Smooth muscle cell (in vitro differentiated cells): Measurements from ENCODE around the gene RPP25L. TPM values are rescaled to one million over a fixed set of nuclear protein-coding genes. Genes with fewer than 3 reads are reported as not detected.

Source experiments
- DNase-seq: peaks from one replicate; lab custom pipeline; 2025; ENCODE audit not compliant: unreplicated experiment; lab: John Stamatoyannopoulos, UW
- H2AFZ ChIP-seq: fragments of 200-600 bp; sonication (generic); 2 replicates; pipeline ENCODE4 v1.6.0; 2016; ENCODE audit warnings: antibody characterized with exemption, low read depth, mild to moderate bottlenecking
- H3F3A ChIP-seq: fragments of 200-600 bp; sonication (generic); 2 replicates; pipeline ENCODE4 v1.6.0; 2017; ENCODE audit warnings: antibody characterized with exemption, low read depth
- H3K27ac ChIP-seq: fragments of 200-600 bp; sonication (generic); 2 replicates; pipeline ENCODE4 v1.5.1; 2016; ENCODE audit warnings: low read depth, mild to moderate bottlenecking
- H3K27me3 ChIP-seq: fragments of 200-600 bp; sonication (generic); 2 replicates; pipeline ENCODE4 v1.6.1; 2016; ENCODE audit warnings: low read depth, mild to moderate bottlenecking
- H3K36me3 ChIP-seq: fragments of 200-600 bp; sonication (generic); 2 replicates; pipeline ENCODE4 v1.5.1; 2016; ENCODE audit warnings: low read depth
- H3K4me1 ChIP-seq: fragments of 200-600 bp; sonication (generic); 2 replicates; pipeline ENCODE4 v1.5.1; 2016; ENCODE audit warnings: low read depth
- H3K4me2 ChIP-seq: fragments of 200-600 bp; sonication (generic); 2 replicates; pipeline ENCODE4 v1.6.0; 2016; ENCODE audit warnings: mild to moderate bottlenecking
- H3K4me3 ChIP-seq: fragments of 200-600 bp; sonication (generic); 2 replicates; pipeline ENCODE4 v1.5.1; 2016; ENCODE audit warnings: mild to moderate bottlenecking
- H3K79me2 ChIP-seq: fragments of 200-600 bp; sonication (generic); 2 replicates; pipeline ENCODE4 v1.6.0; 2016; ENCODE audit warnings: low read depth, mild to moderate bottlenecking
- H3K9ac ChIP-seq: fragments of 200-600 bp; sonication (generic); 2 replicates; pipeline ENCODE4 v1.6.0; 2016; ENCODE audit warnings: low read depth
- H3K9me3 ChIP-seq: fragments of 200-600 bp; sonication (generic); replicated peaks from 2 replicates; pipeline ENCODE4 v1.5.1; 2016; ENCODE audit warnings: low read depth
- H4K20me1 ChIP-seq: fragments of 200-600 bp; sonication (generic); 2 replicates; pipeline ENCODE4 v1.6.0; 2016; ENCODE audit warnings: low read depth
- WGBS: methylation state at CpG from one replicate; pipeline ENCODE4 v1.1.7; 2016; ENCODE audit warnings: low lambda C conversion rate; 5-methylcytosine and 5-hydroxymethylcytosine counted together
- polyA plus RNA-seq: library from polyadenylated mRNA; unstranded; fragments of >200 nt; fragmentation: Nextera tagmentation; extraction: Ambion mirVana; gene quantifications from 2 replicates; pipeline ENCODE4 v1.2.1, GENCODE V29; 2016
- total RNA-seq: library from RNA; depleted of rRNA; stranded (reverse); fragments of >200 nt; gene quantifications from 2 replicates; pipeline ENCODE4 v1.2.3, GENCODE V29; 2014
- TF ChIP-seq, protein P1 (sequence below): fragments of 200-600 bp; sonication (generic); IDR thresholded peaks from 2 replicates; pipeline ENCODE4 v1.5.1; 2017; ENCODE audit warnings: borderline replicate concordance, mild to moderate bottlenecking, antibody characterized with exemption; ENCODE audit not compliant: insufficient read depth, poor library complexity, severe bottlenecking

Gene RPP25L
- total and polyA plus RNA-seq, 2 experiments from 2014 or later: 10.9 to 27.5 TPM

DNA sequence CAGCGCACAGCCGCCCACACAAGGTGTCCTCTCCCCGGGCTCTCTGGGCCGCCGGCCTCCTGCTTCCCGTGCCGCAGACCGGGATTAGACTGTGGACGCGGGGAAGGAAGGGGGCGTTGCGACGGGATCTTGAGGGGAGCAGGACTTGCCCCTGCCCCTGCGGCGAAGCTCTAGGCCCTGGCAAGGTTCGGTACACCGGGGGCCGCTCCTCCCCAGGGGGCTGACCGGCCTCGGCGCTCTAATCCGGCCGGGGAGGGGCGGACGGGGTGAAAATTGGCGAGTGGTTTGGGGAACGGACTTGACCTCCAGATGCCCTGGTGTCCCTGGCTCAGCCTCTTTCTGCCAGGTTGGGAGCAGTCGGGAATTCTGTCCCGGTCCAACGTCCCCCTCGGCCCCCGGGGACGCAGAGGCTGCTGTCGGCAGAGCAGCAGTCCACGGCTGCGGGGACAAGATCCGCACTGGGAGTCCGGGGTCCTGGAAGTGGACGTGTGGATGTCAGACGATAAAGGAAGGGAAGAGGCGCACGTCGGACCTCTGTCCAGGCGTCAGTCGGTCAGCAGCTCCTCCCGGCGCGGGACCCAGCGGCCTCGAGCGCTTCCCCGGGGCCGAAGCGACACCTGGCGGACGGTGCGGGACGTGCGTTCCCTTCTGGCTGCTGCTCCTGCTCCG, 20.5 kb downstream of the RPP25L start:
- Histone ChIP-seq H3K4me1 (peaks cover 13% of the 10 kb centered on the region), H3K9me3 (no peaks in the 10 kb centered on the region), H3K27me3 (peaks cover 31% of the 10 kb centered on the region), H4K20me1 (no peaks in the 10 kb centered on the region), H2AFZ (no peak overlapping the region), H3K4me2 (peak overlapping the region; percentile 92), H3F3A (peaks cover 7% of the 10 kb centered on the region), H3K36me3 (no peaks in the 10 kb centered on the region), H3K79me2 (peaks cover 21% of the 10 kb centered on the region), H3K9ac (no peak overlapping the region), H3K27ac (no peak overlapping the region), H3K4me3 (peak overlapping the region; percentile 2)
- peak; percentile 78 for DNase-seq
- 5% methylated on average over 47 of the region's 60 CpGs for WGBS
- TF ChIP-seq, protein P1, sequence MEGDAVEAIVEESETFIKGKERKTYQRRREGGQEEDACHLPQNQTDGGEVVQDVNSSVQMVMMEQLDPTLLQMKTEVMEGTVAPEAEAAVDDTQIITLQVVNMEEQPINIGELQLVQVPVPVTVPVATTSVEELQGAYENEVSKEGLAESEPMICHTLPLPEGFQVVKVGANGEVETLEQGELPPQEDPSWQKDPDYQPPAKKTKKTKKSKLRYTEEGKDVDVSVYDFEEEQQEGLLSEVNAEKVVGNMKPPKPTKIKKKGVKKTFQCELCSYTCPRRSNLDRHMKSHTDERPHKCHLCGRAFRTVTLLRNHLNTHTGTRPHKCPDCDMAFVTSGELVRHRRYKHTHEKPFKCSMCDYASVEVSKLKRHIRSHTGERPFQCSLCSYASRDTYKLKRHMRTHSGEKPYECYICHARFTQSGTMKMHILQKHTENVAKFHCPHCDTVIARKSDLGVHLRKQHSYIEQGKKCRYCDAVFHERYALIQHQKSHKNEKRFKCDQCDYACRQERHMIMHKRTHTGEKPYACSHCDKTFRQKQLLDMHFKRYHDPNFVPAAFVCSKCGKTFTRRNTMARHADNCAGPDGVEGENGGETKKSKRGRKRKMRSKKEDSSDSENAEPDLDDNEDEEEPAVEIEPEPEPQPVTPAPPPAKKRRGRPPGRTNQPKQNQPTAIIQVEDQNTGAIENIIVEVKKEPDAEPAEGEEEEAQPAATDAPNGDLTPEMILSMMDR: peak; percentile 91

DNA sequence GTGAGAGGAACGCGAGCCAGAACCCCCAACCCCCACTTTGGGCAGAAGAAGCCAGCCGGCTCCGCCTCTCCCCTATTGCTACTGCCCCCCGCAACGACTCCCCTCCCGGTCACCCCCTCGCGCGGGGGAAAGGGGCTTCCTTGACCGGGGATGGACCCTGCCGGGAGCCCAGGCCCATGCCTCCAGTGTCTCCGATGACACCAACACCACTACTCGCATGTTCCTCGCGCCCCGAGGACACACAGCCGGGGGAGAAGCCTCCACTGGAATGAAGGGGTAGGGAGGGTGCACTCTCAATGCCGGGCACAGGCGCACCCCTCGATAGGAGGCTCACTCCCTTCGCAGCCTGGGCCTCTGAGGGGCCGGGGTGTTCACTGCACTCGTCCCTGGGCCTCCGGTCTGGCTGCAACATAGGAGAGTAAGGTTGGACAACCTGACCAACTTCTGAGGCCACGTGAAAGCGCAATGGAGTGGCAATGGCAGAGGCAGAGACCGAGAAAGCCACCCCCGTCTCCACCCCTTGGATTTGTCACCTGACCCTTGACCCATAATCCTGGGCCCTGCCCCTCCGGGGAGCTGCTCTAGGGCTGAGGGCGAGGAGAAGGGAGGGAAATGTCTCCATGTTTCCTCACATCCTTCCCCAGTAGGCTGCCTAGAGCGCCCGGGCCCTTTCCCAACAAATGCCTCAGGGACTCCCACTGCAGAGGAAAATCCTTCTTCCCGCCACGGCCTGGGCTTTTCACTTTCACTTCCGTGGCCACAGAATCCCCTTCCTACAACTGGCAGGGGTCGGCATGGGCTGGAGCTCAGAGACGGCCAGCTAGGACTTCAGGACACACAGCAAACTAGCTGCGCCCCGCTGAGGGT, 21.3 kb downstream of the RPP25L start:
- H4K20me1 ChIP-seq: no peaks in the 10 kb centered on the region
- peak overlapping the region; percentile 92 for H3K4me2 ChIP-seq
- peak overlapping the region; percentile 7 for H2AFZ ChIP-seq
- no peak overlapping the region for H3K9ac ChIP-seq
- H3K4me3 ChIP-seq: peak overlapping the region; percentile 64
- H3K27me3 ChIP-seq: peaks cover 31% of the 10 kb centered on the region
- H3K79me2 ChIP-seq: peaks cover 29% of the 10 kb centered on the region
- TF ChIP-seq, protein P1: no peak
- no peak overlapping the region for H3K27ac ChIP-seq
- WGBS: 12% methylated on average over 32 of the region's 40 CpGs
- H3K36me3 ChIP-seq: no peaks in the 10 kb centered on the region
- peaks cover 13% of the 10 kb centered on the region for H3K4me1 ChIP-seq
- no peak for DNase-seq
- H3K9me3 ChIP-seq: no peaks in the 10 kb centered on the region
- peaks cover 7% of the 10 kb centered on the region for H3F3A ChIP-seq

DNA sequence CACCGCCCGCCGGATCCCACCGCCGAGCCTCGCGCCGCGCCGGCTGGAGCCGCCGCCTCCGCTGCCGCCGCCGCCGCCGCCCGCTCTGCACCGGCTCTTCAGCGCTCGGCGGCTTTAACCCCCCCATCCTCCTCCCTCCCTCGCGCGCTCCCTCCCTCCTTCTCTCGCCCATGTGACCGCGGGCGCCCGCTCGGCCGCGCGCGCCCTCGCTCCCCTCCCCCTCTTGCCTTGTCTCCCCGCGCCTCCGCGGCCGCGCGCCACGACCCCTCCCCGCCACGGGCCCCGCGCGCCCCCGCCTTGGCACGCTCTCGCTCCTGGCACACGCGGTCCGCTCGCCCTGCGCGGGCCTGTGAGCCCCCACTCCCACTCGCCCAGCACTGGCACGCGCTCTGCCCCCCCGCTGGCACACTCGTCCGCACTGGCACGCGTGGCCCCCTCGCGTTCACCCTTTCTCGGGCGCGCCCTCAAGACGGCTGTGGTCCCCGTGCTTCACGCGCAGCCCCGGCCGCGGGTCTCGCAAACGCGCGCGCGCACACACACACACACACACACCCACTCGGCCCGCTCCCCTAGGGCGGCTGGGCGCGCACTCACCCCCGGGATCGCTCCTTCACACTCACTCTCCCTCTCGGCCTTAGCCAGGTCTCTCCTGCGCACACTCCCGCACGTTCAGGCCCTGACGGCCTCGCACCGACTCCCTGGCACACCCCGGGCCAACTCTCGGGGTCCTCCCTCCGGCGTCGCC, 22.1 kb downstream of the RPP25L start, which contains the start of gene CNTFR:
TSS of gene CNTFR (minus strand) at position 89 of the 745 bp plus-strand sequence. CDS start 20,743 bp downstream, outside the sequence.
- TF ChIP-seq, protein P1: no peak
- Histone ChIP-seq H3K4me1 (peaks cover 13% of the 10 kb centered on the region), H3K4me3 (peak within 1 kb of the TSS; percentile 64), H4K20me1 (no peaks in the 10 kb centered on the region), H3K79me2 (peaks cover 37% of the 10 kb centered on the region), H3K27me3 (peaks cover 31% of the 10 kb centered on the region), H3K9me3 (no peaks in the 10 kb centered on the region), H3K9ac (no peak within 1 kb of the TSS), H3K4me2 (peak within 1 kb of the TSS; percentile 92), H3F3A (peaks cover 7% of the 10 kb centered on the region), H3K36me3 (no peaks in the 10 kb centered on the region), H3K27ac (no peak within 1 kb of the TSS), H2AFZ (peak within 1 kb of the TSS; percentile 43)
- whole genome bisulfite sequencing: 3% methylated on average over 25 of the region's 104 CpGs
- peak; percentile 56 for DNase-seq
